Measurements from ENCODE around the gene TNF.
"Not testable (repeated sequence)": the region's sequence is repeated elsewhere in the genome, so short reads cannot be mapped to it uniquely, and the experiment has no call there.

The TNF gene

DNA sequence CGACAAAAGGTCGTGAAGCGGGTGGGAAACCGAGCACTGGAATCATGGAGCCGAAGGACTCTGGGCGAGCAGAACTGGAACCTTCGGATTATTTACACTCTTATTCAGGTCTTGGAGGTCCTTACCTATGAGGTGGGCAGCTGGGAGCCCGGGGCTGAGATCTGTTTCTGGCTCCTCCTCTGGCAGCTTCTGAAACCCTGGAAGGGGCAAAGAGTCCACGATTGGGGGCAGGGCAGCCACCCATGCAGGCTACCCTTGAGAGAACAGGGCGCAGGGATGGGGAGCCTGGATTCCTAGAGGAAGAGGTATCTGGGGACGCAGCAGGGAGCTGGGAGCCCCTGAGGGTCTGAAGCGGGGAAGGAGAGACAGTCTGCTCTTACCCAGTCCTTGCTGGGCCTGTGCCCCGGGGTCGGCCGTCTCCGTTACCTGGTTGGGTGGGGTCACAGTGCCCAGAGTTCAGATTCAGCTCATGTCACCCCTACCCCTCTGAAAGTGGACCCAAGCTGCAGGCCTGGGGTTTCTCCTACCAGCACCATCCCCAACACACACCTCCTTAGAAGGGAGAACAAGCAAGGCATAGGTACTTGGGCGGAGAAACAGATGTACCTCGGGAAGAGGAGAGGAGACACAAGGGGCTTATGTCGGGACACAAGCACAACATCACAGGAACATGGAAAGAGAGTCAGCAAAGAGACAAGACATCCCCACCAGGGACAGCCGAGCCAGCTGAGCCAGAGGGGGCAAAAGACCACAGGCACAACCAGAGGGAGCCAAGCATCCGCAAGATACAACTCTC is 6.3 kb downstream of the TNF start:
- intact Hi-C loops (cut with DNase I), result loop anchor here (2.0 kb wide), 1 partner anchor 17 kb away; no protein-coding TSS in a partner anchor
- DNase-seq, result peak in 5 of 10 donors; percentile 17 to 82 (median 79)

DNA sequence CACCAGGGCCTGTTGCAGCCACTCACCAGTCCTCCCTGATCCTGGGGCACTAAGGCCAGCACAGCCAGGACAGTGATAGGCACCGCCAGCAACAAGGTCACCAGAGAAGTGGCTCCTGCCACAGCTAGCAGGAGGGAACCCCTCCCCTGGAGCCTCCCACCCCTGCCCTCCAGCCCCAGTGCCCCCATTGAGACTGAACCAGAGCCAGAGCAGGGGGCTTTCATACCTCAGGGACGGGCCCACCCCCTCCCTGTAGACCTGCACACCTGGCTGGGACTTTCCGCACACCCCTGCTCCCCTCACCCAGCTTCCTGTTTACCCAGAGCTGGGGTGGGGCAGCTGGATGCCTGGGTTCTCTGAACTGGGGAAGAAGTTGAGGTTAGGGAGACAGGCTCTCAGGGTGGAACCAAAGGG is 6.9 kb downstream of the TNF start, which contains the start of gene LTB:
Gene LTB, minus strand, starts transcription at position 195 of the 414 bp plus-strand sequence. Its CDS starts 7 bp downstream, at position 188.
- DNase-seq, result peak in 1 of 10 donors; percentile 55
- intact Hi-C loops (cut with DNase I), result no loop called here

DNA sequence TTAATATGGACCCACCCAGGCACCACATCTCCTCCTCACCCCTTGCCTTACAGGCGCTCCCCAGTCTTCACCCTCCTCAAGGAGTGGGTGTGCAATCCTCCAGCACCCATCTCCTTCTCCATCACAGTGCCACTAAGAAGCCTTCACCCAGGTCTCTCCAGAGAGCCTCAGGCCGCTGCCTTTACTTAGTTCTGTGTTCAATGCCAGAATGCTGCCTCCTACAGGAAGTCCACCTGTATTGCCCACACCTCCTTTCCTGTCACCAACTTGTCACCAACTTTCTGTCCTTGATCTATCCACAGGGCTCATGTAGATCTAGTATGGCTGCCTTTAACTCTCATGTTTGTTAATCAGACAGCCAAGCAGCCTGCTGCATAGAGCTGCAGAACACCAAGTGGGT is 10.1 kb downstream of the TNF start:
- peak in 1 of 10 donors; percentile 21 for DNase-seq
- intact Hi-C loops (cut with DNase I), result no loop called here

DNA sequence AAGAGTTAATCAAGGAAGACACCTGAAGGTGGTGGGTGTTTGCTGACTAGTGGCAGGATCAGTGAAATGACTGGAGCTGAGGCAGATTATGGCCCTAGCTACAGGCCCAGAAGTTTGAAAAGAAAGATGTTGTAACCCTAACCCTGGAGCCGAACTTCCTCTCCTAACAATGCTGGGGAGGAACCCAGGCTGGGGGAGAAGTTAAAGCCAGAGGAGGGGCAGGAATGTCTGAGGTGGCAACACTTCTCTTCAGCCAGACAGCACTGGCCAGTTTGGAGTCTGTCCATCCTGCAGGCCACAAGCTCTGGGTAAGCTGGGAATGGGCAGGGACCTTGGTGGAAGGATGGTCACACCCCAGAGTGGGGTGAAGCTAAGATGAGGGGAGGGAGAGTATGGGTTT is 10.6 kb downstream of the TNF start, which contains the start of gene LST1:
Gene LST1, plus strand, starts transcription at position 270 of the 400 bp plus-strand sequence. CDS start 1,023 bp downstream, outside the sequence.
- intact Hi-C loops (cut with DNase I), result no loop called here
- DNase-seq, result peak in 1 of 10 donors; percentile 64

DNA sequence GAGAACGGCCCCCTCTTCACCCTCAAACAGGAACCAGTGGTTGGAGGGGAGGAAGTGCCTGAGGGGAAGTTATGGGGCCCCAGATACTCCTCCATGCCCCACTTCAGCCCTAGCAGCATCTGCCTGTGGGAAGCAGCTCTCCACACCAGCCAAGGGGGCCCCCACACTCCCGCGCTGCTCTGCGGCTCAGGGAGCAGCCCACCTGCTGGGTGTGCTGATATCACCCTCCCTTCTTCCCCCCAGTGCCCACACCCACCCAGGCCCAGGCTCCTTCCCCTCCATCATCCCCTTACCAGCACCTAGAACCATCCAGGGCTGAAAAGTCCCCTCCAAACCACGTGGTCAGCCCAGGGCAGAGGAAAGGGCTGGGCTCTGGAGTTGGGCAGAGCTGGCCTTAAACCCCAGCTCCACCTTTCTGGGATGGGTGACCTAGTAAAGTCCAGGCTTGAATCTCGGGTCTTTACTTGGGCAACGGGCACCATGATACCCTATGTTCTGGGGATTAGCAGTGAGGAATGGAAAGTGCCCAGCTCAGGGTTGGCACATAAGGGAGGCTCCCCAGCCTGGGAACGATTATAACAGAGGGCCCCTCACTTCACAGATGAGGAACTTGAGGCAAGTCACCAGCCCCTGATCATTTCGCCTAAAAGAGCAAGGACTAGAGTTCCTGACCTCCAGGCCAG is 11.4 kb downstream of the TNF start:
- intact Hi-C loops (cut with DNase I), result no loop called here
- DNase-seq, result peak in 1 of 10 donors; percentile 85

DNA sequence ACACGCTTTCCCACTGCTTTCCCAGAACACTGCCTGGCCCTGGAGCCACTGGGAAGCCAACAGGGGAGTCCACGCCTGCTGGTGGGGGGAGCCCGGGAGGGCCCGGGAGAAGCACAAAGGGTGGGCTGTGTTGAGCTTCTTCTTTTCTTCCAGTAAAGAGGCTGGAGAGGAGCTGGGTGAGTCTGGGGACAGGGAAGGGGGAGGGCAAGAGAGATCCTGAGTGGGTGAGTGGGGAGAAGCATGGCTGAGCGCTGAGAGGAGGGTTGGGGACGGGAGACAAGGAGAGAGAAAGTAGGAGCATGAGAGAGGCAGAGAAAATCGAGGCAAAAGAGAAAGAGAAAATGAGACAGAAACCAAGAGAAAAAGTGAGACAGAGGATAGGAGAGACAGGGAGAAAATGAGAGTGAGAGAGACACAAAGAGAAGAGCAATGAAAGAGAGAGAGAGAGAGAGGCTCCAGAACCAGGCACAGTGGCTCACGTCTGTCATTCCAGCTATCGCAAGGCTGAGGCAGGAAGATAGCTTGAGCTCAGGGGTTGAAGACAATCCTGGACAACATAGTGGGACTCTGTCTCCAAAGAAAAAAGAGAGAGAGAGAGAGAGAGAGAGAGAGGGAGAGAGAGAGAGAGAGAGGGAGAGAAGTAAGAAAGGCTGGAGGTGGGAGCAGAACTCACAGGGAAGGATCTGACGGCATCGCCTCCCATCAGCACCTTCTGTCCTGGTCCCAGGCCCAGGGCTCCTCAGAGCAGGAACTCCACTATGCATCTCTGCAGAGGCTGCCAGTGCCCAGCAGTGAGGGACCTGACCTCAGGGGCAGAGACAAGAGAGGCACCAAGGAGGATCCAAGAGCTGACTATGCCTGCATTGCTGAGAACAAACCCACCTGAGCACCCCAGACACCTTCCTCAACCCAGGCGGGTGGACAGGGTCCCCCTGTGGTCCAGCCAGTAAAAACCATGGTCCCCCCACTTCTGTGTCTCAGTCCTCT is 12.7 kb downstream of the TNF start:
- peak in 1 of 10 donors; percentile 74 for DNase-seq
- intact Hi-C loops (cut with DNase I), result no loop called here

DNA sequence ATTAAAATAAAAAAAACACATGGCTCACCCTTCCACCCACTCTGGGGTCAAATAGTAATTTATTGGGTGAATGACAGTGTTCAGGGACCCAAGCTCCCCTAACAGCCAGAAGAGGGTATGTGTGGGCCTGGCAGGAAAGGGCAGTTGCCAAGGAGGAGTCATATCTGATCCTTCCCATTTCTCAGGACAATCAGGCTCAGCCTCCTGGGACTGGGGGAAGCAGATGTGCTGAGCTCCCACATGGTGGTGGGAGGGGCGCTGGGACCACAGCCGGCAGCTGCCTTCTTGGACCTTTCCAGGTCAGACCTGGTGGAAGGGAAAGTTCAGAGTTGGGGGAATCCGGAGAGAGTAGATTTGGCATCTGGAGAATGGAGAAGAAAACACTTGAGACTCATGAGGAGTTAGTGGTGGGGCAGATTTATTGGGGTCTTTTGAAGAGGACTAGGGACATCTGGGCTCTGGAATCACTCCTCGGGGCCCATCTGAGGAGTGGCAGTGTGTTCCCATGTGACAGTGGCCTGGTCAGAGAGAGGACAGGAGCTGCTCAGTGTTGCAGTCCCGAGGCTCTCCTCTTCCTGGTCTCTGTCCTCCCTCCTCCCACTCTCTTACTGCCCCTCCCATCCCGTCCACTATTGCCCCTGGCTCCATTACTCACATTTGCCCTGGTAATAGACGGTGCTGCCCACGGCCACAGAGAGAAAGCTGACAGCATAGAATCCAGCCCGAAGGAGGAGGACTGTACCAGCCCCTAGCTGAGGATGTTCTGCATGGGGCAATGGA is 13.7 kb downstream of the TNF start:
- intact Hi-C loops (cut with DNase I), result no loop called here
- peak in 1 of 10 donors; percentile 60 for DNase-seq

DNA sequence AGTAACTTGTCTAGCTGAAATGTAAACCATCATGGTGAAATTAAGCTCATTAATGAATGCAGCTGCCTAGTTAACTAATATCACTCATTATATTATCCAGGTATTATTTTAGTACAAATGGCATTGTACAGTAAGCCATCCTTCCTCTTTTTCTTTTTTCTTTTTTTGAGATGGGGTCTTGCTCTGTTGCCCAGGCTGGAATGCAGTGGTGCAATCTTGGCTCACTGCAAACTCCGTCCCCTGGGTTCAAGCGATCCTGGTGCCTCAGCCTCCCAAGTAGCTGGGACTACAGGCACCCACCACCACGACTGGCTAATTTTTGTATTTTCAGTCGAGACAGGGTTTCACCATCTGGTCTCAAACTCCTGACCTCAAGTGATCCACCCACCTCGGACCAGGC is 15.3 kb downstream of the TNF start:
- DNase-seq; intact Hi-C loops (cut with DNase I): not testable (repeated sequence)

DNA sequence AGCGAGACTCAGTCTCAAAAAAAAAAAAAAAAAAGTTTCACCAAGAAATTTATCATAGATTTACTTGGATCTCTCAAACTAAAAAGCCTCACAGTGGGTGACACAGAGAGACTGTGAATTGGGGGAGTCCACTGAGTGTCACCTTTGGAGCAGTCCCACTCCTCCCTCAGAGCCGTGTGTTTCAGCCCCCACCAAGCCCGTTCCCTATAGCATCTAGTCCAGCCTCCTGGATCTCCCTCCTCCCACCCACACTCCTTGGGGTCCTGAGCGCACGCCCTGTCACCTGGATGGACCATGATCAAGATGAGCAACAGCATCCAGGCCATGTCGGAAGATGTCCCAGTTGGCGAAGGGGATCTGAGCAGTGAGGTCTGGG is 17.0 kb downstream of the TNF start:
- no peak for DNase-seq
- intact Hi-C loops (cut with DNase I), result no loop called here

DNA sequence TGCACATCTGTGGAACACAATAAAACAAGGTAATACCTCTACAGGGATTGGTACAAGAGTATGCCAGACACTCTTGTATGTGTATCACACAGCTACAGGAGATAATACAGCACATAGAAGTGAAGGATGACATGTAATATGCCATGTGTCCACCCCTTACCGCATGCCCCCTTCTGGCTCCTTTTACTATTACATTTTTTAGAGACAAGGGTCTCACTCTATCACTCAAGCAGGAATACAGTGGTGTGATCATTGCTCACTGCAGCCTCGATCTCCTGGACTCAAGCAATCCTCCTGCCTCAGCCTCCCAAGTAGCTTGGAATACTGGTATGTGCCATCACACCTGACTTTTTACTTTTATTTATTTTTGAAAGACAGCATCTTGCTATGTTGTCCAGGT is 21.6 kb downstream of the TNF start:
- intact Hi-C loops (cut with DNase I), result no loop called here
- DNase-seq, result no peak

DNA sequence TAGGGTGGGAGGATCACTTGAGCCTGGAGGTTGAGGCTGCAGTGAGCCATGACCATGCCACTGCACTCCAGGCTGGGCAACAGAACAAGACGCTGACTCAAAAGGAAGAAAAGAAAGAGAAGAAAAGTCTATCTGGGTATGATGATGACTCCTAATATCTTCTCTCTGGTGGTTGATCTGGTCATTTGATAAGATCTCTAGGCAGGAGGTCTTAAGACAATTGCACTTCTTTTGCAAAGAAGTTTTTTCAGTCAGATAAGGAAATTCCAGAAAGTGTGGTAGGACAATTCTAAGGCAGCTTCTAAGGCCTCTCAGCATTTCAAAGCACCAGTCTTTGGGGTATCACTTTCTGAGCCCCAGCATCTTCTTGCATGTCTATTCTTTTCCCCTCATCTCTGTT is 32.0 kb downstream of the TNF start:
- no peak for DNase-seq
- intact Hi-C loops (cut with DNase I), result no loop called here

DNA sequence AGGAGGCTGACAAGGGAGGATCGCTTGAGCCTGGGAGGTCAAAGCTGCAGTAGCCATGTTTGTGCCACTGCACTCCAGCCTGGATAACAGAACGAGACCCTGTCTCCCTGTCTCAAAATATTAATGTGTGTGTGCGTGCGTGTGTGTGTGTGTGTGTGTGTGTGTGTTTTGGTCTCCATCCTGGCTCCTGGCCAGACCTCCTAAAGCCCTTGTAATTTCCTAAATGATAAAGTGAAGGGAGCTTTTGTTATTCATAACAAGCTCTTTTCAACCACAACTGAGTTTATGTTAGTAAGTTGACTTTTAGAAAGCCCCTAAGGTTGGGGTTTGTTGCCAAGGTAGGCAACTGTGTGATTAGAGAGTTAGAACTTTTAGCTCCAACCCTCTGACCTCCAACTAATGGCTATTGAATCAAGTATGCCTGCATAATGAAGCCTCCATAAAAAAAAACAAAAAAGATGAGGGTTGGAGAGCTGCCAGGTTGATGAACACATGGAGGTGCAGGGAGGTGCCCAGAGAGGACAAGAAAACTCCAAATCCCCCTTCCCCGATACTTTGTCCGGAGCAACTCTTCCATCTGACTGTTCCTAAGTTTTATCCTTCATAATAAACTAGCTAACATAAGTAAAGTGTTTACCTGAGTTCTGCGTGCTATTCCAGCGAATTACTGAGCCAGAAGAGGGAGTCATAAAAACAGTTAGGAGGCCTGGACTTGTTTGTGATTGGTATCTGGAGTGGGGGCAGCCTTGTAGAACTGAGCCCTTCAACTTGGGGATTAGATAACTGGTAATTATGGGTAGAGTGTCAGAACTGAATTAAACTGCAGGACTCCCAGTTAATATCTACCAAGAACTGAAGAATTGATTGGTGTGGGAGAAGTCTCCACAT is 34.4 kb downstream of the TNF start:
- intact Hi-C loops (cut with DNase I), result no loop called here
- no peak for DNase-seq

DNA sequence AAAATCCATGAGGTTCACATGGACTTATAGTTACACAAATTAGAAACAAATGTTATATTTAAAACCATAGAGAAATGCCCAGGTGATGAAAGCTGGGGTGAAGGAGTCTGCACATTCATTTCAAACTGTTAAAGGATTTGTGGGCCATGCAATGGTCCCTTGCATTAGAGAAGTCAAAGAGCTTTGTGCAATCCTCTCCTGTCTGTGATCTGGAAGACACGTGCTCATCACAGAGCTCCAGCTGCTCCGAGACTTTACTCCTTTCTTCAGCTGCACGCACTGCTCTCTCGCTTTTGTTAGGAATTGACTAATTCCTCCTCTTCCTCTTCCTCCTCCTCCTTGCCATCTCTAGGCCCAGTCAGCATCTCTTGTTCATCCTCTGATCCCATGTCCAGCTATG is 35.6 kb downstream of the TNF start:
- intact Hi-C loops (cut with DNase I), result no loop called here
- no peak for DNase-seq

DNA sequence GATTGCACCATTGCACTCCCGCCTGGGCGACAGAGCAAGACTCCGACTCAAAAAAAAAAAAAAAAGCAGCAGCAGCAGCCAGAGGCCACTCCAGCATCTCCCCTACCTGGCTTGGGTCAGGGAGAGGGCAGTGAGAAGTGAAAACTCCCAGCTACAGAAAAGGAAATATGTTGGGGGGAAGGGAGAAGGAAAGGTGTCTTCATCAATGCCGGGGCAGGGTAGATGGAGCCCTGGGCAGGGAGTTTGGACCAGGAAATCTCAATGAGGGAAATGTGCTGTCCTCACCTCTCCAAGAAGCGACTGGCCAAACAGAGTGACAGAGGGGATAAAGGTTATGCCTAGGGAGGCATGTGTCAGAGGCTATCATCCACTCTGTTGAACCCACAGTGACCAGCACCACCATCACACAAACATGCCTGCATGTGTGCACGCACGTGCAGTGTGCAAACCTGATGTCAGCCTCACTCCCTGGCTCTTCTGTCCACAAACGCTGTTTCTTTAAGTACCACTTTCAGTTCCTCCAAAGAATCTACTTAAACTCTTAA is 38.8 kb downstream of the TNF start:
- intact Hi-C loops (cut with DNase I), result no loop called here
- DNase-seq, result no peak

DNA sequence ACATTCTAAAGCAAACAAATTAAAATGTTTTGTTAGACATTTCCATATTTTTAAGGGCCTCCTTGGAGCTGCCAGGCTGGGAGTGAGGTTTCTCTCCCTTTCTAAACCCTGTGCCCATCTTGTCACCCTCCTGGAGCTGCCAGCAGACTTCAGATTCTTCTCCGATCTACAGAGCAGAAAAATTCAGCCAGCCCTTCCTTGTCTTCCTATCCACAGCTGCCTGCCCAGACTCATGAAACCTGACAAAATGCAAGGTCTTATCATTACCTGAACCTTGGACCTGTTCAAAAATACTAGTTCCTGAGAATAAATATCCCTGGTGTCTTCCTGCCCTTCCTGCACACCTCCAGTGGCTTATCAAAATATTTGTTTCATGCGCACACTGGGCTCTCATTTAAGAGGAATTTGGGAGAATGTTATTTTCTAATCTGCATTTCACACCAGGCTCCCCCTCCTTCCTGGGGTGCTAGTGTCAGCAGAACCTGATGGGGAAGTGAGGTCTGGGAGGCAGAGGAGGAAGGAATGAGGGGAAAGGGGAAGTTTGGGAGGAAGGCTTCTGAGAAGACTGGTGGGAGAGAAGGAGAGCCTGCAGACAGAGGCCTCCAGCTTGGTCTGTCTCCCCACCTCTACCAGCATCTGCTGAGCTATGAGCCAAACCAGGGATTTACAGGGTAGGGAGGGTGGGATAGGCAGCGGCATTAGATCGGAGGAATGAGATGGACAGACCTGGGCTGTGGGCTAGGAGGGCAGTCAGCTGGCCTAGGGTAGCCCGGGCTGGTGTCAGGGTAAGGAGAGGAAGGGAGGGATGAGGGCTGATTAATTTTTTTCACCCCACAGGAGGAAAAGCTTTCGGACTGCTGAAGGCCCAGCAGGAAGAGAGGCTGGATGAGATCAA is 39.6 kb downstream of the TNF start, which contains the start of gene AIF1:
Gene AIF1, plus strand, starts transcription at position 551 of the 895 bp plus-strand sequence. Its CDS starts 96 bp downstream, at position 647.
- DNase-seq, result no peak
- intact Hi-C loops (cut with DNase I), result no loop called here

DNA sequence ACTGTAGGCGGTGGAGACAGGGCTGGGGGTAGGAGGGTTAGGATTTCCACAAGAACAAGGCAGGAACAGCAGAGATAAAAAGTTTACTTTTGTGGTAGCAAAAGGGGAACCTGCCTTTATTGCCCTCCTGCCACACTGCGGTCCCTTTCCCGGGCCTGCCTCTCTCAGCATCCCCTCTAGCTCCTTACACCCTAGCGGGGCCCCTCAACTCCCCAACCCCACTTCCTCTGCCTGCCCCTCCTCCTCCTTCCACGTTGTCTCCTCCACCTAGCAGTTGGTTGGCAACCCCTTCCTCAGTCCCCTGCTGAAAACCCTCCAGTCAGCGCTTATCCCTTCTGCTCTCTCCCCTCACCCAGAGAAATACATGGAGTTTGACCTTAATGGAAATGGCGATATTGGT is 40.4 kb downstream of the TNF start:
- intact Hi-C loops (cut with DNase I), result no loop called here
- DNase-seq, result no peak

DNA sequence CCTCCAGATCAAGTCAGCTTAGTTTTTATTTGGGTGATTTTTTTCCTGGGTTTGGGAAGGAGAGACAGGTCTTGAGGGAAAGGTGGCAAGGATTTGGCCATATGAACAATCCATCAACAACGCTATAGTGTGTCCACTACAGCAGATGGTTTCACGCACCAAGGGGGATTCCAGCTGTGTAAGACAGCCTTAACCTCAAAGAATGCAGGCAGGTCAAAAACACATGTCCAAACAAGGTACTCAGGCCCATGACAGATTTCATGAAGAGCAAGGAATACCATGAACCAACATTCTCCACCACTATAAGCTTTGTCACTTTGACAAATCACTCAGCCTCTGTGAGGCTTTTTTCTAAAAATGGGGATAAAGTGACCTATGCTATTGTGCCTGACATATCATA is 41.6 kb downstream of the TNF start:
- intact Hi-C loops (cut with DNase I), result no loop called here
- DNase-seq, result no peak

All from posterior cingulate gyrus (tissue), 11 donors.